ENCODE data around the gene BMP10.
A peak's percentile ranks its signal among the peaks of the same experiment; 100 is the strongest.

Gene BMP10

DNA sequence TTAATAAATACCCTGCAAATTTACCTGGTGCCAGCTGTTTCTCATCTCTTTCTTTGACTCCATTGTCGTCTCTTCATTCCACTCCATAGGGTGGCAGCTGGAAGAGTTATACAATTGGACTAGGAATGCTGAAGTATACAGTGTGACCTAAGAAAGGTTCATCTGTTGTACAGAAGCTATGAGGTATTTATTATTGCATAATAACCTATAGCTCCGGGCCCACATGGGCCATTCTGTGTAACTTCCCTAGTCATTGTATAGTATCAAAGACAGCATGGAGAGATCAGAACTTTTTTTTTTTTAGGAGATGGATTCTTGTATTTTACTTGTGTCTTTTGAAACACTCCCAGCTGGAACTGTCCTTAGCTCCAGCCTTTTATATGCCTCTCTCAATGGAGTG is 26.2 kb downstream of the BMP10 start:
- Histone ChIP-seq H3K4me1 (ENCODE audit: control insufficient read depth, low read length) (no peaks in the 10 kb centered on the region), H4K20me1 (ENCODE audit: control insufficient read depth, insufficient read depth, low read depth, low read length) (no peaks in the 10 kb centered on the region)
- no peak for TF ChIP-seq EZH2phosphoT487 (IDR thresholded peaks at IDR 0.05; ENCODE audit: borderline replicate concordance, low read length)
- TF ChIP-seq, protein P1, sequence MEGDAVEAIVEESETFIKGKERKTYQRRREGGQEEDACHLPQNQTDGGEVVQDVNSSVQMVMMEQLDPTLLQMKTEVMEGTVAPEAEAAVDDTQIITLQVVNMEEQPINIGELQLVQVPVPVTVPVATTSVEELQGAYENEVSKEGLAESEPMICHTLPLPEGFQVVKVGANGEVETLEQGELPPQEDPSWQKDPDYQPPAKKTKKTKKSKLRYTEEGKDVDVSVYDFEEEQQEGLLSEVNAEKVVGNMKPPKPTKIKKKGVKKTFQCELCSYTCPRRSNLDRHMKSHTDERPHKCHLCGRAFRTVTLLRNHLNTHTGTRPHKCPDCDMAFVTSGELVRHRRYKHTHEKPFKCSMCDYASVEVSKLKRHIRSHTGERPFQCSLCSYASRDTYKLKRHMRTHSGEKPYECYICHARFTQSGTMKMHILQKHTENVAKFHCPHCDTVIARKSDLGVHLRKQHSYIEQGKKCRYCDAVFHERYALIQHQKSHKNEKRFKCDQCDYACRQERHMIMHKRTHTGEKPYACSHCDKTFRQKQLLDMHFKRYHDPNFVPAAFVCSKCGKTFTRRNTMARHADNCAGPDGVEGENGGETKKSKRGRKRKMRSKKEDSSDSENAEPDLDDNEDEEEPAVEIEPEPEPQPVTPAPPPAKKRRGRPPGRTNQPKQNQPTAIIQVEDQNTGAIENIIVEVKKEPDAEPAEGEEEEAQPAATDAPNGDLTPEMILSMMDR (IDR thresholded peaks at IDR 0.05; ENCODE audit: low read depth, low read length, poor library complexity, severe bottlenecking): no peak

DNA sequence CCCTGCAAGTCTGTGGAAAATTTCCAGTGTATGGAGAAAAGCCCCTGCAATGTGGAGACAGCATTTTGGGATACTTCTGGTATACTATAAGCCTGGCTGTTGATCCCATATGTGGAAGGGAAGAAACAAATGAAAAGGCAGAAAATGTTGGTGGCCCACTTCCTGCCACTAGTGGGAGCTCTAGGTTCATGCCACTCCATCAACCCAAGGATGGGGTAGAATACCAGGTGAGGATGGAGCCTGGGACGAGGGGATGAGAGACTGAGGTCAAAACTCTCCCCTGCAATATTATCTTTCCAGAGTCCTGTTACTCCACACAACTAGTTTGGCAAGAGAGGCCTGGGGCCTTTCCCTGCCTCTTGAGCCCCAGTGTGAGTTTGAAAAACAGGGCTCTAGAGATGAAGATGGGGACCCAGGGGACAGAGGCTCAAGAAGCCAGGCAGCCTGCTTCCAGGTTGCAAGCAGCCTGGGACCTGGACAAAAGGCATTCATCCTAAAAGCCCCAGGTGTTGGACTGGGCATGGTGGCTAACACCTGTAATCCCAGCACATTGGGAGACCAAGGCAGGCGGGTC is 31.9 kb downstream of the BMP10 start:
- H3K79me2 ChIP-seq (ENCODE audit: control insufficient read depth, low read length): no peaks in the 10 kb centered on the region
- H3K27ac ChIP-seq (ENCODE audit: low read depth, low read length): no peak overlapping the region
- TF ChIP-seq, protein P1 (IDR thresholded peaks at IDR 0.05; ENCODE audit: low read depth, low read length, poor library complexity, severe bottlenecking): peak; percentile 80
- no peak for TF ChIP-seq EZH2phosphoT487 (IDR thresholded peaks at IDR 0.05; ENCODE audit: borderline replicate concordance, low read length)
- no peaks in the 10 kb centered on the region for H4K20me1 ChIP-seq (ENCODE audit: control insufficient read depth, insufficient read depth, low read depth, low read length)
- no peaks in the 10 kb centered on the region for H3K27me3 ChIP-seq (ENCODE audit: control insufficient read depth, low read length)
- H3K4me3 ChIP-seq (ENCODE audit: low read length): no peak overlapping the region
- H3F3A ChIP-seq (ENCODE audit: control insufficient read depth, insufficient read depth): peaks cover 12% of the 10 kb centered on the region
- H3K36me3 ChIP-seq (ENCODE audit: control insufficient read depth, low read length): no peaks in the 10 kb centered on the region
- H3K4me1 ChIP-seq (ENCODE audit: control insufficient read depth, low read length): peaks cover 39% of the 10 kb centered on the region
- H3K9me2 ChIP-seq (replicated peaks; ENCODE audit: control insufficient read depth, low read length): no peaks in the 10 kb centered on the region
- H3K9me3 ChIP-seq (ENCODE audit: control insufficient read depth, insufficient read depth, low read length): peaks cover 13% of the 10 kb centered on the region
- H3K4me2 ChIP-seq (ENCODE audit: low read length): no peak overlapping the region

More for the DNA sequence above, 26.2 kb downstream of the BMP10 start:
- Histone ChIP-seq H3K36me3 (ENCODE audit: control insufficient read depth, low read length) (no peaks in the 10 kb centered on the region), H3K9me2 (replicated peaks; ENCODE audit: control insufficient read depth, low read length) (no peaks in the 10 kb centered on the region), H3K27me3 (ENCODE audit: control insufficient read depth, low read length) (no peaks in the 10 kb centered on the region), H3F3A (ENCODE audit: control insufficient read depth, insufficient read depth) (no peaks in the 10 kb centered on the region), H3K9me3 (ENCODE audit: control insufficient read depth, insufficient read depth, low read length) (peaks cover 6% of the 10 kb centered on the region; the same call in 1 of the 2 replicates), H3K4me2 (ENCODE audit: low read length) (no peak overlapping the region), H3K27ac (ENCODE audit: low read depth, low read length) (no peak overlapping the region), H3K79me2 (ENCODE audit: control insufficient read depth, low read length) (no peaks in the 10 kb centered on the region), H3K4me3 (ENCODE audit: low read length) (no peak overlapping the region)

DNA sequence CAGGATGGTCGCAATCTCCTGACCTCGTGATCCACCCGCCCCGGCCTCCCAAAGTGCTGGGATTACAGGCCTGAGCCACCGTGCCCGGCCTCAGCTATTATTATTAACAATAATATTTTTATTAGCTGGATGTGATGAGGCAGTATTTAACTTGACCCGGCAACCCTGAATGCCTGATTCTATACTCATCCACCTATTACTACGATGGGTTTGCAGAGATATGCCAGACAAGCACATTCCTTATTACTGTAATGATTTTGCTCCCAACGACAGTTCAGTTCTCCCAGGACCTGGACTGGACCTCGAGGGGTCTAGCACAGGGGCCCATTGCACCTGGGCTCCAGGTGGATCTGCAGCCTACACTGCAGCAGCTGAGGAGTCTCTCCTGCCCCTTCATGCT is 32.6 kb downstream of the BMP10 start:
- Histone ChIP-seq H3K79me2 (ENCODE audit: control insufficient read depth, low read length) (no peaks in the 10 kb centered on the region), H3K4me2 (ENCODE audit: low read length) (no peak overlapping the region), H3K9me2 (replicated peaks; ENCODE audit: control insufficient read depth, low read length) (no peaks in the 10 kb centered on the region), H3K27ac (ENCODE audit: low read depth, low read length) (no peak overlapping the region), H3K4me3 (ENCODE audit: low read length) (no peak overlapping the region), H4K20me1 (ENCODE audit: control insufficient read depth, insufficient read depth, low read depth, low read length) (no peaks in the 10 kb centered on the region), H3K9me3 (ENCODE audit: control insufficient read depth, insufficient read depth, low read length) (peaks cover 13% of the 10 kb centered on the region), H3K36me3 (ENCODE audit: control insufficient read depth, low read length) (no peaks in the 10 kb centered on the region), H3F3A (ENCODE audit: control insufficient read depth, insufficient read depth) (peaks cover 19% of the 10 kb centered on the region), H3K27me3 (ENCODE audit: control insufficient read depth, low read length) (no peaks in the 10 kb centered on the region), H3K4me1 (ENCODE audit: control insufficient read depth, low read length) (peaks cover 46% of the 10 kb centered on the region)
- TF ChIP-seq EZH2phosphoT487 (IDR thresholded peaks at IDR 0.05; ENCODE audit: borderline replicate concordance, low read length): no peak
- TF ChIP-seq, protein P1 (IDR thresholded peaks at IDR 0.05; ENCODE audit: low read depth, low read length, poor library complexity, severe bottlenecking): no peak

Data from DOHH2 (cell line).